Adipocyte (in vitro differentiated cells): Measurements from ENCODE around the gene MSI2.

Experiments
- DNase-seq: peaks from one replicate; pipeline ENCODE4 v3.0.0-alpha.2; 2015; ENCODE audit warnings: low read depth
- H3K27me3 ChIP-seq: replicated peaks from 2 replicates; pipeline ENCODE4 v1.7.0; 2013; ENCODE audit warnings: mild to moderate bottlenecking, low read length, moderate library complexity; ENCODE audit not compliant: control insufficient read depth, insufficient read depth
- H3K36me3 ChIP-seq: 2 replicates; pipeline ENCODE4 v1.7.0; 2013; ENCODE audit warnings: low read length, mild to moderate bottlenecking, moderate library complexity; ENCODE audit not compliant: control insufficient read depth, insufficient read depth, severe bottlenecking
- H3K4me1 ChIP-seq: 2 replicates; pipeline ENCODE4 v1.7.0; 2013; ENCODE audit warnings: mild to moderate bottlenecking, low read length, moderate library complexity; ENCODE audit not compliant: control insufficient read depth, insufficient read depth
- H3K4me3 ChIP-seq: 2 replicates; pipeline ENCODE4 v1.7.0; 2013; ENCODE audit warnings: mild to moderate bottlenecking, low read length, moderate library complexity
- H3K9ac ChIP-seq: 2 replicates; pipeline ENCODE4 v1.7.0; 2013; ENCODE audit warnings: mild to moderate bottlenecking, low read length, moderate library complexity
- H3K9me3 ChIP-seq: 2 replicates; pipeline ENCODE4 v1.7.0; 2013; ENCODE audit warnings: mild to moderate bottlenecking, low read length, moderate library complexity; ENCODE audit not compliant: control insufficient read depth

MSI2 gene

GRCh38 chr17:57355090-57355859, 99.0 kb downstream of the MSI2 start:
- Histone ChIP-seq H3K36me3 (no peaks in the 10 kb centered on the region), H3K4me3 (no peak overlapping the region), H3K4me1 (no peaks in the 10 kb centered on the region), H3K9ac (no peak overlapping the region), H3K27me3 (no peaks in the 10 kb centered on the region), H3K9me3 (no peaks in the 10 kb centered on the region)
- no peak for DNase-seq

GRCh38 chr17:57356153-57356718, 99.9 kb downstream of the MSI2 start:
- H3K27me3 ChIP-seq, result no peaks in the 10 kb centered on the region
- no peak for DNase-seq
- H3K4me3 ChIP-seq, result no peak overlapping the region
- no peaks in the 10 kb centered on the region for H3K36me3 ChIP-seq
- H3K9me3 ChIP-seq, result no peaks in the 10 kb centered on the region
- no peak overlapping the region for H3K9ac ChIP-seq
- no peaks in the 10 kb centered on the region for H3K4me1 ChIP-seq

GRCh38 chr17:57356719-57357391, 100.5 kb downstream of the MSI2 start:
- Histone ChIP-seq H3K27me3 (no peaks in the 10 kb centered on the region), H3K36me3 (no peaks in the 10 kb centered on the region), H3K9ac (no peak overlapping the region), H3K9me3 (no peaks in the 10 kb centered on the region), H3K4me1 (peaks cover under 1% of the 10 kb centered on the region), H3K4me3 (no peak overlapping the region)
- DNase-seq, result no peak

- Histone ChIP-seq H3K9ac (no peak overlapping the region), H3K4me3 (no peak overlapping the region), H3K9me3 (no peaks in the 10 kb centered on the region), H3K4me1 (peaks cover 3% of the 10 kb centered on the region), H3K36me3 (no peaks in the 10 kb centered on the region), H3K27me3 (no peaks in the 10 kb centered on the region)
- no peak for DNase-seq
Observed at GRCh38 chr17:57357392-57357784, 101.1 kb downstream of the MSI2 start.

- no peaks in the 10 kb centered on the region for H3K9me3 ChIP-seq
- no peak overlapping the region for H3K9ac ChIP-seq
- DNase-seq, result no peak
Observed at GRCh38 chr17:57357830-57358430, 101.6 kb downstream of the MSI2 start.

GRCh38 chr17:57360266-57360665, 103.9 kb downstream of the MSI2 start:
- Histone ChIP-seq H3K9ac (no peak overlapping the region), H3K9me3 (no peaks in the 10 kb centered on the region), H3K27me3 (no peaks in the 10 kb centered on the region), H3K4me1 (peaks cover 3% of the 10 kb centered on the region), H3K4me3 (no peak overlapping the region), H3K36me3 (no peaks in the 10 kb centered on the region)
- DNase-seq, result no peak

More at GRCh38 chr17:57357830-57358430, 101.6 kb downstream of the MSI2 start:
- H3K36me3 ChIP-seq, result no peaks in the 10 kb centered on the region
- H3K27me3 ChIP-seq, result no peaks in the 10 kb centered on the region
- no peak overlapping the region for H3K4me3 ChIP-seq
- peaks cover 3% of the 10 kb centered on the region for H3K4me1 ChIP-seq

- H3K9me3 ChIP-seq, result no peaks in the 10 kb centered on the region
- no peak for DNase-seq
- H3K4me3 ChIP-seq, result no peak overlapping the region
- H3K36me3 ChIP-seq, result no peaks in the 10 kb centered on the region
- no peaks in the 10 kb centered on the region for H3K27me3 ChIP-seq
- peaks cover 3% of the 10 kb centered on the region for H3K4me1 ChIP-seq
- no peak overlapping the region for H3K9ac ChIP-seq
Observed at GRCh38 chr17:57362797-57363556, 106.7 kb downstream of the MSI2 start.

GRCh38 chr17:57363580-57363979, 107.3 kb downstream of the MSI2 start:
- H3K4me1 ChIP-seq, result peaks cover 3% of the 10 kb centered on the region

GRCh38 chr17:57363998-57364643, 107.8 kb downstream of the MSI2 start:
- Histone ChIP-seq H3K27me3 (no peaks in the 10 kb centered on the region), H3K36me3 (no peaks in the 10 kb centered on the region), H3K9me3 (no peaks in the 10 kb centered on the region), H3K9ac (no peak overlapping the region), H3K4me1 (peaks cover 4% of the 10 kb centered on the region), H3K4me3 (no peak overlapping the region)
- no peak for DNase-seq

More at GRCh38 chr17:57363580-57363979, 107.3 kb downstream of the MSI2 start:
- no peak overlapping the region for H3K9ac ChIP-seq
- H3K9me3 ChIP-seq, result no peaks in the 10 kb centered on the region
- no peaks in the 10 kb centered on the region for H3K27me3 ChIP-seq
- H3K4me3 ChIP-seq, result no peak overlapping the region
- no peak for DNase-seq
- H3K36me3 ChIP-seq, result no peaks in the 10 kb centered on the region

GRCh38 chr17:57365420-57365819, 109.1 kb downstream of the MSI2 start:
- no peak overlapping the region for H3K4me3 ChIP-seq
- no peaks in the 10 kb centered on the region for H3K36me3 ChIP-seq
- no peak for DNase-seq
- H3K9ac ChIP-seq, result no peak overlapping the region
- no peaks in the 10 kb centered on the region for H3K27me3 ChIP-seq
- peaks cover 17% of the 10 kb centered on the region for H3K4me1 ChIP-seq
- H3K9me3 ChIP-seq, result no peaks in the 10 kb centered on the region
